GM19240 (cell line): ENCODE data around the gene CSNK1A1.
"Not testable (repeated sequence)": the region's sequence is repeated elsewhere in the genome, so short reads cannot be mapped to it uniquely, and the experiment has no call there.

Source experiments
- DNase-seq: peaks from one replicate; pipeline ENCODE4 v3.0.0; 2011; ENCODE audit warnings: low spot score; ENCODE audit not compliant: insufficient read length

Gene CSNK1A1

DNA sequence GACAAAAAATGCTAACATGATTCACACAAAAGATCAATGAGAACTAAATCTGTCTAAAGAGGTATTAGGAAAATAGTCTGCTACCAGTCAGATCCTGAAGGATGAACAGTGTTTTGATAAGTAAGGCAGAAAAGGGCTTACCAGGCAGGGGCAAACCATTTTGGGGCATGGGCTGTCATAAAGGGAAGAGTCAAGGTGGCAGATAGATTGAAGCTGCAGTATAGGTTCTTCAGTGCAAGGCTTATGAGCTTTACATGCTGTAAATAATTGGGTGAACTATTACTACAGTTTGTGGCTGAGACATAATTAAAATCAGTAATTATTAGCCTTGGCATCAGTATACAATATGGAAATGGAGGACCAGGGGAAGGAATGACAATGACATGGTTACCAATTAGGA, 21.8 kb downstream of the CSNK1A1 start:
- DNase-seq: no peak

GRCh38 chr5:149528281-149529060, 22.8 kb downstream of the CSNK1A1 start:
- no peak for DNase-seq

DNA sequence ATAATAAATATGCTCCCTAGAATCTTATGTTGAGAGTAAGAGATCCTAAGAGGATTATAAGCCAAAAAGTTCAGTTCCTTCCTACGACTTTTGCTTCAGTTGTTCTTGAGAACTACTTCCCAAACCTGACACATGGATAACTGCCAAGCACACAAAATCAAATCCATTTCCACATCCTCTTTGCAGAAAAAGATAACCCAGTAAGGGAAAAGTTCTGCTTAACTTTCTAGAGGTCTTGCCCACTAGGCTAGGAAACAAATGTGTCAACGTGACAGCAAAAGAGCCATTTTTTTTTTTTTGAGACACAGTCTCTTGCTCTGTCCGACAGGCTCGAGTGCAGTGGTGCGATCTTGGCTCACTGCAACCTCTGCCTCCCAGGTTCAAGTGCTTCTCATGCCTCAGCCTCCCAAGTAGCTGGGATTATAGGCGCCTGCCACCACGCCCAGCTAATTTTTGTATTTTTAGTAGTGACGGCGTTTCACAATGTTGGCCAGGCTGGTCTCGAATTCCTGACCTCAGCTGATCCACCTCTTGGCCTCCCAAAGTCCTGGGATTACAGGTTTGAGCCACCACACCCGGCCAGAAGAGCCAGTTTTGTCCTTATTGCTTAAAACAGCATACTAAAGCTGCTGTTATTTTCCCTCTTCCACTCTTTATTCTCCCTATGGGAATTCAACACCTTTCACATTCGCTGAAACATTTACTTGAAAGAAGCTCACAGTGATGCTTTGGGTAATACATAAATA, 24.2 kb downstream of the CSNK1A1 start:
- DNase-seq: no peak

GRCh38 chr5:149521739-149522685, 29.2 kb downstream of the CSNK1A1 start:
- DNase-seq: no peak

- DNase-seq: no peak
These were observed 31.6 kb downstream of the CSNK1A1 start for GRCh38 chr5:149519601-149520000.

DNA sequence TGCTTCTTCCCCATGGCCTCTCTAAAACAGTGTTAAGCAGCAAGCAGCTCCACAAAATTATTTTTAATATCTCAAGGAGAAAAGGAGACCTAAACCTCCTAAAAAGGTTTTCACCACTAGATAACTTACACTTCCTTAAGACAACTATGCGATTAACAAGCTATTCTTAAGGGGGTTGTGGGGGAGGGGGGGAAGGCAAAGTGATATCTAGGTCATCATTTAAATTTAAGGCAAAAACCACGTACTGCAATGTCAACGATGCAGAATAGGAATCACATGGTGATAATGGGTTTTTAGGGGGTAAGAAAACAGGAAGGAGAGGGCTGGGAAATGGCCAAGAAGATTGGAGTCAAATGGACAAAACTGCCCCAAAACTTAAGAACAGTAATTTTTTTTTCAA, 32.6 kb downstream of the CSNK1A1 start:
- DNase-seq: no peak

- DNase-seq: no peak
These were observed 33.6 kb downstream of the CSNK1A1 start for GRCh38 chr5:149517461-149518122.

DNA sequence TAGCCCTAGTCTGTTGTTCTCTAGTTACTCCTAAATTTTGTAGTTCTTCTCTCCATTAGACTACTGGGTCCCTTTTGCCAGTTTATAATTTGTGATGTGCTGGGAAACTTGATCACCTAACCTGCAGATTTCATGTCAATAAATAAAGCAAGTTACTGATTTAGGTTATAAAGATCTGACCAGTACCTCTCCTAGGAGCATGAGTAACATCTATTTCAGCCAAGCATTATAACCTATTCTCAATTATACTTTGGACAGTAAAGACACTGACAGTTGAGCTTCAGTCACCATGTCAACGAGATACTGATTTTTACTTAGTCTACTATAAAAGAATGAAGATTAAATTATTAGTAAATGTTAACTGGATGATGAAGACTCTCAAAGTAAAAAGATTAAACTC, 36.7 kb downstream of the CSNK1A1 start:
- no peak for DNase-seq

DNA sequence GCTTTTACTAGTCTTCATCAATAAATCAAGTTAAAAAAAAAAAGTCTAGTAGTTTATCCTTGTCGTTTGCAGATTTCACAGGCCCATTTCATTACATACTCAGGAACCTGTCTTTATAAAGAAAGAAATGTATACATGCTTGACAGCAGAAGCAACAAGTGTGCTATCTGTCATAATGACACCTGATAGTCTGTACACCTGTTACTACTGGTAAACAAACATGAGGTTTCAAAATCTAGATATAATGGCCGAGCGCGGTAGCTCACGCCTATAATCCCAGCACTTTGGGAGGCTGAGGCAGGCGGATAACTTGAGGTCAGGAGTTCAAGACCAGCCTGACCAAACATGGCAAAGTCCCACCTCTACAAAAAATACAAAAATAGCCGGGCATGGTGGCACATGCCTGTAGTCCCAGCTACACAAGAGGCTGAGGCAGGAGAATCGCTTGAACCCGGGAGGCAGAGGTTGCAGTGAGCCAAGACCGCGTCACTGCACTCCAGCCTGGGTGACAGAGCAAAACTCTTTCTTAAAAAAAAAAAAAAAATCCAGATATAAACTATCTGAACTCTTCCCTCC, 37.8 kb downstream of the CSNK1A1 start:
- not testable (repeated sequence) for DNase-seq

GRCh38 chr5:149510136-149510535, 41.1 kb downstream of the CSNK1A1 start:
- no peak for DNase-seq

DNA sequence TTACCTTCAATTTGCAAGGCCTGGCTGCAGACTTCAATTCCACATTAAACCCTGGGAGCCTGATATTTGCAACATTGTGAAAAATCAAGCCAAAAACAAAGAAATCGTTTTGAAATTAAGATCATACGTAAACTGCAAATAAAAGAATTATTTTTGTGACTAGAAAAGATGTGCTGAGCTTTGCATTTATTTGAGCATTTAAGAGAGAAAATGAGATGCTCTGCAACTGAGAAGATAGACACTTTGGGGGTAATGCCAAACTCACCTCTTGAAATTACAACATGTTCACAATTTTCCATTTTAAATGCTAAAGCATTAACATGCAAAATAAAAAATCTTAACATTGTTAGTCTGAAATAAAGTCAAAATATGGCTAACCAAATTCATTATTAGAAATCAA, 46.6 kb downstream of the CSNK1A1 start:
- no peak for DNase-seq

DNA sequence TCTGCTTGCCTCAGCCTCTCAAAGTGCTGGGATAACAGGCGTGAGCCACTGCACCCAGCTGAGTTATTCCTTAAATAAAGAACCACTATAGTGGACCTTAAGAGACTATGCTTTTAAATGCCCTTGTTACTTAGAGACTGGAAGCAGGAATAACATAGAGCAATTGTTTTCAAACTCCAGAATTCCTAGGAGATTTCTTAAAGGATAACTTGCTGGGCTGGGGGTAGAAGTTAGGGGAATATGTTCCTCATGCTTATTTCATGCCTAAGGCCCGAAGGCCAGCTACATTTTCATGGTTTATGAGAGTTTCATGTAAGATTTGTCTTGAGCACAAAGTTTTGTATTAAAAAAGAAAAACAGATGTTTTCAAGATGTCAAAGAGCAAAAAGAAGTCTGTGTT, 48.2 kb downstream of the CSNK1A1 start:
- DNase-seq: no peak

DNA sequence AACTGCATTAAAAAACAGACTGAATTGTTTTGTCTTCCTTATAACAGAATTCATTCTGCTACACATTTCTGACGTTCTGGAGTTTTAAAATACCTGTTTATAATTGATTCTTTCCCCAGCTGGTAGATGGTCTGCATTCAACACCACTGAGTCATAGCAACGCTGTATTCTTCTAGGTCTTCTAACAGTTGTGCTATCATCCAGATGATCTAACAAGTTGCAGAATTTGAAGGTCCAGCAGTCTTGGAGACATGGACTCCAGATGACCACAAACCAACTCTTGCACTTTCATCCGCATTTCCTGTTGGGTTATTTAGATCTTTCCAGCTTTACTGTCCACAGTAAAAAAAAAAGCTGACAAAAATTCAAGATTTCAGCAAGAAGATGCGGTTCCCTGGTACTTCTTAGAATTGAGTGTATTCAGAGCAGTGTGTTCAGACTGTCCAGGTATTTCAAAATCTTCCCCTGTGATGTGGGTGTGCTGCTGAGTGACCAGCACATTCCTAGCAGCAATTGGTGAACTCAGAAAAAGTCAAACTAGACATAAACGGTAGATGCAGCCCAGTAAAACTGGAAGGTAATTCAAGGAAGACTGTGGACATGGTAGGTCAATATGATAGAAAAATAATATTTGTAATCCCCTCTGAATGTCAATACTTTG, 50.2 kb downstream of the CSNK1A1 start:
- DNase-seq: no peak

DNA sequence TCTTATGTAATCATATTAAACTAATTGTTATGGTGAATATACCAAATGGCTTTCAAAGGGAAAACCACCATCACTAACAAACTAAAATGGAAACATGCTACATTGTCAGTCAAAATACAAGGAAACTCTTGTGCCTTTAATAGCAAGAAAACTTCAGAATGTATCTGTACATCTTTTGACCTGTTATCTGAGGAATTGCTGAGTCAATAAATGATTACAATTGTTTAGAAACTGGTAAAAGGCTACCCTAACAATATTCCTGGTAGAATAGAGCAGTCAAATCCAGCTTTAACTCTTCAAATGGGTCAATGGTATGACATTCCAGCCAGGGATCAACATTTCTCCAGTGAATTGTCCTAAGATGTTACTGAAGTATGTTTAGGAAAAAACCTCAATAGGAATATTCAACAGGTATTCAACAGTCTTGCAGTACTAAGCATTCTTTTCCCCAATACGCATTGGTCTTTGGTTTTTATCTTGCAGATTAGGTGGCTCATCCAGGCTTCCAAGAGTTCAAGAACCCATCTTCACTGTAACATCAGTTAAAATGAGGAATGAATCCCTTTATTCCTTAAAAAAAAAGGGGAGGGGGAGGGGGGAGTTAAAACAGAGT, 52.4 kb downstream of the CSNK1A1 start:
- no peak for DNase-seq

DNA sequence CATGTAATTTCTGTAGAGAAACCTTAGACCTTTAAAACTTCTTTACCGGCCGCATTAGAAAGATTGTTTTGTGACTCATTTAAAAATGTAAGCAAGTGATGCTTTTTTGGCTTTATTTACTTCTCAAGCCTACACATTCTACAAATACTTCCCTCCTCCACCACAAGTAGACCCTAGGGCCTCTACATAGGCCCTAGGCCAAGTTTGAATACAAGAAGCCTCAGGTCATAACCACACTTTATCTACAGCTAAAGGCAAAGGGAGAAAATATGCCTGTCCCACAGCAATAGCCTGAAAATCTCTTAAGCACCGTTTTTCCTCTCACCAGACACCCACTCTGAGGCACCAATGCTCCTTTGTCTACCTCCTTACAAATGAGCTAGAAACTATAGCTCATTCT, 53.9 kb downstream of the CSNK1A1 start:
- no peak for DNase-seq

GRCh38 chr5:149496917-149497316, 54.3 kb downstream of the CSNK1A1 start:
- no peak for DNase-seq

DNA sequence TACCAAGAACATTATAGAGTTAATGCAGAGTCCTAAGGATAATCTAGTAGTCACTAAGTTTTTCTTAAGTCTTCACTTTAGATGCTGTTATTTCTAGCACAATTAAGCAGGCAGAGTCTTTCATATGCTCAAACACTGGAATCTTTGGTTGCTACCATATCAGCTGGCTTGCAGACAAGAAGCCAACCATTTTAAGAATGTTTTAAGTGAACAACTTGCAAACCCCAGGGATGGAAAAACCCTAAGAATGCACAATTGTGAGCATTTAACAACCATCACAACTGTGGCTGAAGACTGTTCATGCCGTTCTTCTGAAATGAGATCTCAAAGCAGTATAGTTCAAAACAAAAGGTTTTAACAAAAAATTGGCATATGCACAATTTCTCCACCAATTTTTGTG, 55.1 kb downstream of the CSNK1A1 start:
- no peak for DNase-seq

DNA sequence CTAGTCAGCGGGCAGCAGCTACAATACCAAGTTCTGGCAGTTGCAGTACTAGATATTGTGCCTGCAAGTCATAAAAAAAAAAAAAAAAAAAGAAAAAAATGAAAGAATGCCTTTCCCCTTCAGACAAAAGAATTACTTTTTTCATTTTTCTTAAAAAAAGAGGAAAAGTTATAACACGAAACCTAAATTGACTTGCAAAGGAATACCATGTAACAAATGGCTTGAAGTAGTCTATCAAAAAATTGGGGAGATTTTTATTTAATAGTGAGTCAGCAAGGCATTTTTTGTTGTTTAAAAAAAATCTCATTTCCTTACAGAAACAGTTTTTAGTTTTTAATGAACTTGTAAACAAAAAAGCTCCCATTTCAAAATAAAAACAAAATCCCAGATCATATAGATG, 55.6 kb downstream of the CSNK1A1 start:
- DNase-seq: no peak

GRCh38 chr5:149493316-149493715, 57.9 kb downstream of the CSNK1A1 start:
- no peak for DNase-seq

DNA sequence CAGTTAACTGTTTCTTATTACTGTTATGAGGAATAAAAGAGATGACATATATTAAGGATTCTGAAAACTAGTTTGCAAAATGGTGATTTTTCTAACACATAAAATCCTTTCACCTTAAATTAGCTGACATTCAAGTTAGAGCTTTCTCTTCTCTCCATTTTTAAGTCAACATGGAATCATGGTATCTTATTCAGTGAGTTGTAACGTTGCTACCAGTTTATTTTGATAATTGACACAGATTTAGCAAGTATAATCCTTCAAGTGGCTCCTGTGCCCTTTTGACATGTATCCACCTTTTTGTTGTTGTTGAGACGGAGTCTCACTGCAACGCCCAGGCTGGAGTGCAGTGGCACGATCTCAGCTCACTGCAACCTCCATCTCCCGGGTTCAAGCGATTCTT, 58.5 kb downstream of the CSNK1A1 start:
- DNase-seq: no peak
